Superior temporal gyrus (tissue), 1 donor: ENCODE data around the gene CAMK2D.

Experiments used
- DNase-seq: peaks from one replicate; pipeline ENCODE4 v3.0.0-alpha.2; 2016; ENCODE audit errors: extremely low spot score

The CAMK2D gene

GRCh38 chr4:113438596-113438995, 322.9 kb downstream of the CAMK2D start:
- no peak for DNase-seq

GRCh38 chr4:113437129-113437528, 324.4 kb downstream of the CAMK2D start:
- no peak for DNase-seq

- DNase-seq = no peak
Measured at GRCh38 chr4:113436360-113436759, 325.2 kb downstream of the CAMK2D start.

- no peak for DNase-seq
Measured at GRCh38 chr4:113435893-113436292, 325.6 kb downstream of the CAMK2D start.

GRCh38 chr4:113434247-113434587, 327.3 kb downstream of the CAMK2D start:
- no peak for DNase-seq

- no peak for DNase-seq
Measured at GRCh38 chr4:113433536-113434246, 327.8 kb downstream of the CAMK2D start.

GRCh38 chr4:113433116-113433515, 328.4 kb downstream of the CAMK2D start:
- no peak for DNase-seq

GRCh38 chr4:113423631-113424030, 337.9 kb downstream of the CAMK2D start:
- DNase-seq = no peak

- no peak for DNase-seq
Measured at GRCh38 chr4:113420938-113421337, 340.6 kb downstream of the CAMK2D start.

- DNase-seq = no peak
Measured at GRCh38 chr4:113419631-113420030, 341.9 kb downstream of the CAMK2D start.

- no peak for DNase-seq
Measured at GRCh38 chr4:113411496-113411938, 350.0 kb downstream of the CAMK2D start.

GRCh38 chr4:113410686-113411085, 350.9 kb downstream of the CAMK2D start:
- DNase-seq = no peak

GRCh38 chr4:113409181-113409580, 352.4 kb downstream of the CAMK2D start:
- DNase-seq = no peak

- no peak for DNase-seq
Measured at GRCh38 chr4:113407409-113407808, 354.1 kb downstream of the CAMK2D start.

GRCh38 chr4:113406723-113407016, 354.9 kb downstream of the CAMK2D start:
- no peak for DNase-seq

- no peak for DNase-seq
Measured at GRCh38 chr4:113405874-113406722, 355.4 kb downstream of the CAMK2D start.

- no peak for DNase-seq
Measured at GRCh38 chr4:113404841-113405240, 356.7 kb downstream of the CAMK2D start.

GRCh38 chr4:113404167-113404571, 357.4 kb downstream of the CAMK2D start:
- no peak for DNase-seq
